ENCODE results near the gene TLR4. TPM values are rescaled to one million over a fixed set of nuclear protein-coding genes. Genes with fewer than 3 reads are reported as not detected.

TLR4 gene
- total and polyA plus RNA-seq, 2 of the 4 experiments (the other 2 are of a cell fraction): under 0.01 TPM; not detected in 1

DNA sequence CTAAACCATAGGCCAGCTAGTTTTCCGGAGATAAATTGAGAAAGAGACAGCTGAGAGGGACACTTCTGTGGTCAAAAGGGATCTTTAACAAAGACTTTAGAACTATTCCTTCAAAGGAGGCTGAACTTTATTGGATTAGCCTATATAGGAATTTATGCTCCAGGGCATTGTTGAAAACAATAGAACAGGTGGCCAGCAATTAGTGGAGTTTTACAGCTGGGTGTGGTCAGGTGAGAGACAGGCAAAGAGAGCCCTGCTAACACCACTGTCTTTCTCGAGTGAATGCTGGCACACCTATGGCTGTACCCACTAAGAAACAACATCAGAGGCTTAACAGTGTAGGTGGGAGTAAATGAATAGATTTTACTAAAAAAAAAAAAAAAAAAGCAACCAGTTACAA is 16.7 kb upstream of the TLR4 start:
- H3K9me1 ChIP-seq (ENCODE audit: insufficient read depth, low read length): no peaks in the 10 kb centered on the region
- no peaks in the 10 kb centered on the region for H3K36me3 ChIP-seq (ENCODE audit: control insufficient read depth, insufficient read depth, low read length)
- H3K4ac ChIP-seq (ENCODE audit: low read depth, low read length): no peak overlapping the region
- no peak overlapping the region for H3K9ac ChIP-seq (ENCODE audit: low read depth, low read length)
- no peak overlapping the region for H4K8ac ChIP-seq (ENCODE audit: low read depth in 2 of 2, low read length in 2 of 2)
- no peak overlapping the region for H2AK9ac ChIP-seq (replicated peaks; ENCODE audit: low read depth, low read length, poor library complexity)
- H3K27ac ChIP-seq (ENCODE audit: insufficient read depth, low read length): no peak overlapping the region
- intact Hi-C loops (cut with micrococcal nuclease): no loop called here
- in situ Hi-C loops (cut with MboI; ENCODE audit: low sequenced_read_pairs): no loop called here
- ChIA-PET CTCF (no interaction called here), POLR2A (ENCODE audit: unreplicated experiment) (no interaction called here)
- H3K9me3 ChIP-seq (ENCODE audit: control insufficient read depth, insufficient read depth, low read length): peaks cover 4% of the 10 kb centered on the region; the same call in 1 of the 2 replicates
- H2BK15ac ChIP-seq (ENCODE audit: low read depth, low read length): no peak overlapping the region
- H3K4me3 ChIP-seq (ENCODE audit: insufficient read depth, low read depth, low read length): no peak overlapping the region
- dilution Hi-C loops (cut with HindIII; ENCODE audit: low sequenced_read_pairs, unreplicated experiment): no loop called here
- H3K79me1 ChIP-seq (ENCODE audit: low read depth in 1 of 2, low read length in 2 of 2): no peaks in the 10 kb centered on the region
- DNase-seq: no peak
- H2AK5ac ChIP-seq (ENCODE audit: low read depth, low read length): no peak overlapping the region
- no peak for ATAC-seq (ENCODE audit: low read depth)
- H2AFZ ChIP-seq (replicated peaks; ENCODE audit: low read length, poor library complexity): no peak overlapping the region
- no peaks in the 10 kb centered on the region for H4K20me1 ChIP-seq (ENCODE audit: insufficient read depth, low read length)
- no peak overlapping the region for H3K4me2 ChIP-seq (ENCODE audit: low read depth, low read length)
- no peak overlapping the region for H4K5ac ChIP-seq (ENCODE audit: low read depth, low read length)
- no peak overlapping the region for H2BK5ac ChIP-seq (ENCODE audit: low read depth, low read length, poor library complexity, severe bottlenecking)
- no peak overlapping the region for H4K91ac ChIP-seq (ENCODE audit: insufficient read depth, low read depth, low read length)
- H2BK120ac ChIP-seq (ENCODE audit: low read depth, low read length): no peak overlapping the region
- H3K23ac ChIP-seq (ENCODE audit: low read depth, low read length): no peak overlapping the region
- H3K14ac ChIP-seq (replicated peaks; ENCODE audit: low read depth, low read length): no peak overlapping the region
- no peaks in the 10 kb centered on the region for H3K4me1 ChIP-seq (ENCODE audit: control insufficient read depth, insufficient read depth, low read length)
- WGBS, 2 experiments (ENCODE audit: extremely low coverage in 2 of 2, insufficient read length in 1 of 2): no CpG with 5 or more reads among the region's 2 CpGs
- no peak overlapping the region for H3K18ac ChIP-seq (ENCODE audit: low read depth, low read length)
- BruUV-seq (replicated peaks): no TSS peak
- no peaks in the 10 kb centered on the region for H3K27me3 ChIP-seq (ENCODE audit: control insufficient read depth, insufficient read depth, low read length)
- H2BK20ac ChIP-seq (ENCODE audit: low read depth, low read length): no peak overlapping the region
- no peak for TF ChIP-seq MAFK (IDR thresholded peaks at IDR 0.05; ENCODE audit: low read depth, low read length)
- no peak for TF ChIP-seq SMC3 (IDR thresholded peaks at IDR 0.05; ENCODE audit: low read depth, low read length)
- no peak for TF ChIP-seq ELK1 (IDR thresholded peaks at IDR 0.05; ENCODE audit: borderline replicate concordance, low read depth, low read length)
- no peak for TF ChIP-seq RCOR1 (IDR thresholded peaks at IDR 0.05; ENCODE audit: insufficient replicate concordance, low read length)
- no peak for TF ChIP-seq POLR2A (IDR thresholded peaks at IDR 0.05; ENCODE audit: low read depth, low read length)
- no peak for TF ChIP-seq CHD1 (IDR thresholded peaks at IDR 0.05; ENCODE audit: low read depth, low read length)
- TF ChIP-seq RFX5 (IDR thresholded peaks at IDR 0.05; ENCODE audit: low read depth, low read length): no peak
- TF ChIP-seq FOS (IDR thresholded peaks at IDR 0.05; ENCODE audit: low read depth, low read length): no peak
- no peak for TF ChIP-seq BHLHE40 (IDR thresholded peaks at IDR 0.05; ENCODE audit: low read depth, low read length)
- no peak for TF ChIP-seq MXI1 (IDR thresholded peaks at IDR 0.05; ENCODE audit: borderline replicate concordance, low read depth, low read length)
- no peak for TF ChIP-seq CTCF (conservative IDR thresholded peaks at IDR 0.05; ENCODE audit: low read depth, low read length)
- no peak for TF ChIP-seq NFE2L2 (IDR thresholded peaks at IDR 0.05; ENCODE audit: low read depth, low read length)
- TF ChIP-seq MAZ (IDR thresholded peaks at IDR 0.05; ENCODE audit: borderline replicate concordance, low read depth, low read length): no peak
- TF ChIP-seq CEBPB (IDR thresholded peaks at IDR 0.05; ENCODE audit: low read depth, low read length): no peak
- no peak for TF ChIP-seq RAD21 (IDR thresholded peaks at IDR 0.05; ENCODE audit: low read length)
- TF ChIP-seq USF2 (IDR thresholded peaks at IDR 0.05; ENCODE audit: low read depth, low read length): no peak
- H3K56ac ChIP-seq (ENCODE audit: extremely low read depth, insufficient read depth, low read length): no peak overlapping the region
